Frontal cortex (tissue), 4 donors: ENCODE results near the gene PHLDB2. TPM values are rescaled to one million over a fixed set of nuclear protein-coding genes. Genes with fewer than 3 reads are reported as not detected.

Experiments used
- DNase-seq, 2 donors: peaks; one replicate each; pipeline ENCODE4 v3.0.0; 2012; ENCODE audit warnings: low spot score in 2 of 2
- FAIRE-seq: peaks from 2 replicates; lab custom pipeline; 2012; peaks lifted over from hg19 to GRCh38; lab: Jason Lieb, UNC
- total RNA-seq: library from RNA; depleted of rRNA; stranded (reverse); fragments of >200 nt; gene quantifications from one replicate; pipeline ENCODE4 v1.2.3, GENCODE V29; 2014
- donor health status: control.
- donor health status: control.
- donor health status: control.

Gene PHLDB2
- total RNA-seq, 1 donor from 2014 or later = 9.0 TPM

DNA sequence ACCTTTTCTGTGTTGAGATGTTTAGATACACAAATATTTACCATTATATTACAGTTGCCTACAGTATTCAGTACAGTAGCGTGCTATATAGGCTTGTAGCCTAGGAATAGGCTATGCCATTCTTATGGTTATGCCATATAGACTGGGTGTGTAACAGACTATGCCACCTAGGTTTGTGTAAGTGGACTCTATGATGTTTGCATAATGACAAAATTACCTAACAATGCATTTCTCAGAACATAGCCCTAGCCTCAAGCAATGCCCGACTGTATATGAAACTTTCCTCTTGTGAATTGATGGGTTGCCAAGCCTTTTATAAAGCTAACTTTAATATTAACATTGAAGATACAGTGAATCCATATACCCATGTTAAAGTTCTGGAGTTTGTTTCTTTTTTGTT lies 10.3 kb upstream of the PHLDB2 start:
- DNase-seq = no peak
- FAIRE-seq = no peak

DNA sequence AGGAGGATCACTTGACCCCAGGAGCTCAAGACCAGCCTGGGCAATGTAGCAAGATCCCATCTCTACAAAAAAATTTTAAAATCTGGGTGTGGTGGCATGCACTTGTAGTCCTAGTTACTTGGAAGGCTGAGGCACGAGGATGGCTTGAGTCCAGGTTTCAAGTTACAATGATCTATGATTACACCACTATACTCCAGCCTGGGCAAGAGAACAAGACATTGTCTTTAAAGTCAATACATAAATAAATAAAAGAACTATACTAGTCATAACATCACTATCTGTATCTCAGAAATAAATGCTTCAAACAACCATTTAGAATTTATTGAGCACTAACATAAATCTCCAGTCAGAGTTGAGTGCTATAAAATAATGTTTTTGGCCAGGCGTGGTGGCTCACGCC lies 8.5 kb upstream of the PHLDB2 start:
- DNase-seq (no peak), FAIRE-seq (no peak)

DNA sequence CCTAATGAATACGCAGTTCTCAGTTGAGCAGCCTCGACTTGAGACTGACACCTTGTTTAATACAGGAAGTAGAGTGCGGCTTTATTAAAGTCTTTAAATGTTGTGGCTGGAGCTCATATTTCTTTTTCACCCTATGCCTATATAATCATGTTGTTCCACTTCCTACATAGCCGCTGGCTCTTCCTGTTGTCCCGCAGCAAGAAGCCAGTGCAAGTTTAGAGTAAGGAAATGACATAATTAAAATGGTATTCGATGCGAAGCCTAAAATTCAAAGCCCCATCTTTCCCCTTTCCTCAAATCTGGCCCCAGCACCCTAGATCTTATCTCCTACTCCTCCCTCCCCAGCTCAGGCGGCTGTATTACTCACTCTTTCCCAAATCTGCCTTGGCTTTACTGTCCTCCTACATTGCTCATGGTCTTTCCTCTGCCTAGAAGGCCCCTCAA lies 7.5 kb upstream of the PHLDB2 start:
- FAIRE-seq (no peak), DNase-seq (no peak)

DNA sequence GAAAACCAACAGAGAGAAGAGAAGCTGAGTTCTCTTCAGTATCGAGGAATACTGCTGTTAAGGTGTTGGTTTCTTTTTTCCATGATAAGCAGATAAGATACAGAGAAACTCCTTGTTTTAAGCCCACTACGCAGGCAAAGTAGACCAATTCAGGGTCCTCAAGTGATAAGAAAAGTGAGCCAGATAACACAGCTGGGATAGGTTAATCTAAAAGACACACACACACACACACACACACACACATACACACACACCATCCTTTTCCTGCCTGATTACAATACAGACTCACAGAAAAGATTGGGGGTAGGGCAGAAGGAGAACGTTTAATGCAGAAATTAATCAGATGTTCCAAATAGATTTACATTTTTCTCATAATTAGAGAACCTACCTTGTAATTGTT lies 6.5 kb upstream of the PHLDB2 start:
- no peak for FAIRE-seq
- DNase-seq = no peak

DNA sequence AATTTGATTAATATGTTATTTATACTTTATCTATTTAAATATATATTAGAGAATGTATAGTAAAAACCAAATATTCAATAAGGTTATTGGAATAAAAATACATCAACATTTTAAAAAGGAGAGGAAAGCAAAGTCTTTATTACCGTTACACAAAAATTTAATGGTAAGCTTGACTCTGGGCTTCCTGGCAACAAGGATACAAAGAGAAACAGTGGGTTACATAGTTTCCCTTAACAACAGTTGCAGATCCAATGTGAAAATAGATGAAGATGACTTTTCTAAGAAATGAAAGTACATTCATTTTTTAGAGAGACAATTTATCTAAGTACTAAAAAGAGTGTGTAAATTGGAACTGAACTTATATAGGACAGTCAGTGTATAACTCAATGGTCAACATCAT lies 6.0 kb upstream of the PHLDB2 start:
- DNase-seq = no peak
- FAIRE-seq = no peak

DNA sequence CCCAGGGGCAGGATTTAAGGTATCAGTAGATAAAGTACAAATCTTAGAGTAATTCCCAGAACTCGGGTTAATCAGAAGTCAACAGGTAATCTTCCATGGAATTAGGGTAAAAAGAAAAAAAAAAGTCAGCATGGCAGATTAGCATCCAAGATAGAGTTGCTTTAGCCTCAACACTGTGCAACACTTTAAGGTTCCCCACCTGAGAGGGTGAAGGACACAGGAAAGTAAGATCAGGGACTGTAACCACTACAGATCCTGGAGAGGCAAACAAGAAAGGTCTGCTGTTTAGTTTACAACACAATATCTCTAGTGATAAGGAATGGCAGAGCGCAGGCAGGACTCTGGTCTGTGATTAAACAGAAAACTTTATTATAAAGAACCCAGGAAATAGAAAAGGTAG lies 4.1 kb upstream of the PHLDB2 start:
- FAIRE-seq (no peak), DNase-seq (no peak)

DNA sequence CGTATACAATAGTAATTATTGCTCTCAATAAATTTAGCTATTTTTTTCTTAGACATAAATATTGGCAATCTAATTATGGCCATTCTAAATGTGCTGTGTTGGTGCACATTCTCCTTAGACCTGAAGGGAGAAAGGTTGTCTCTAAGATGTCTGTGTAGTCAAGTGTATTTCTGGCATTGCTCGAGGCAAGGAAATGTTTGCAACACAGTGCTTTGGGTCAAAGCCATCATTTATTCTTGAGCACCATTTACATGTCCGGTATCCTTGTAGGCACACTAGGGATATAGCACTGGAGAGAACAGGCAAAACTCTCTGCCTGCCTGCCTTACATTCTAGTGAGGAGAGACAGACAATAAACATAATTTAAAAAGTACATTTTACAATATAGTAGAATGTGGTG lies 2.6 kb upstream of the PHLDB2 start:
- no peak for DNase-seq
- no peak for FAIRE-seq

DNA sequence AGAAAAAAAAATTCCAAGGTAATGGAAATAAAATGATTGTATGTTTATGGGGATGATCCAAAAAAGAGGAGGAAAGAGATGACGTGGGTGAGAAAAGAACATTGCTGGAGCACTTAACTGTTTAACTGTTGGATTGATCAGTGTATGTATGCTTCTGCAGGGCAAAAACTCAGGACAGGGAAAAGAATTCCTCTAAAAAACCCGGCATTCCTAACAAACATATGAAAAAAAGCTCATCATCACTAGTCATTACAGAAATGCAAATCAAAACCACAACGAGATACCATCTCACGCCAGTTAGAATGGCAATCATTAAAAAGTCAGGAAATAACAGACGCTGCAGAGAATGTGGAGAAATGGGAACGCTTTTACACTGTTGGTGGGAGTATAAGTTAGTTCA lies 1.6 kb upstream of the PHLDB2 start:
- FAIRE-seq = no peak

DNA sequence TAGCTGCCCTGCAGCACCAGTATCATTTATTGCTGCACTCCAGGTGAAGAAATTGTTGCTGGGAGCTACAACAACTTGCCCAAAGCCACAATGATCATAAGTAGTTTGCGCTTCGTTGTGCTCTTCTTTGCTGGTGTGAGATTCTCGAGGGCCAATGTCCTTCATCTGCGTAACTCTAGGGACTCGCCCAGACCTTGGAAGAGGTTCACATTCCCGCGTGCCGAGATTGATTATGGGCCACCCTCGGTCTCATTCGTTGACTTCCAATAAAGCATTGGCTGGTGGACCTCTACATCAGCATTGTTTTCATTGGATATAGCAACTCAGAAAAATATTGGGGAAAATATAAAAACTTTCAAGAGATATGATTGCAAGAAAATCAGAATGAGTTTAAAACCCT lies 423 bp upstream of the PHLDB2 start:
- no peak for DNase-seq
- no peak for FAIRE-seq

More for the DNA sequence above, 1.6 kb upstream of the PHLDB2 start:
- DNase-seq = no peak

DNA sequence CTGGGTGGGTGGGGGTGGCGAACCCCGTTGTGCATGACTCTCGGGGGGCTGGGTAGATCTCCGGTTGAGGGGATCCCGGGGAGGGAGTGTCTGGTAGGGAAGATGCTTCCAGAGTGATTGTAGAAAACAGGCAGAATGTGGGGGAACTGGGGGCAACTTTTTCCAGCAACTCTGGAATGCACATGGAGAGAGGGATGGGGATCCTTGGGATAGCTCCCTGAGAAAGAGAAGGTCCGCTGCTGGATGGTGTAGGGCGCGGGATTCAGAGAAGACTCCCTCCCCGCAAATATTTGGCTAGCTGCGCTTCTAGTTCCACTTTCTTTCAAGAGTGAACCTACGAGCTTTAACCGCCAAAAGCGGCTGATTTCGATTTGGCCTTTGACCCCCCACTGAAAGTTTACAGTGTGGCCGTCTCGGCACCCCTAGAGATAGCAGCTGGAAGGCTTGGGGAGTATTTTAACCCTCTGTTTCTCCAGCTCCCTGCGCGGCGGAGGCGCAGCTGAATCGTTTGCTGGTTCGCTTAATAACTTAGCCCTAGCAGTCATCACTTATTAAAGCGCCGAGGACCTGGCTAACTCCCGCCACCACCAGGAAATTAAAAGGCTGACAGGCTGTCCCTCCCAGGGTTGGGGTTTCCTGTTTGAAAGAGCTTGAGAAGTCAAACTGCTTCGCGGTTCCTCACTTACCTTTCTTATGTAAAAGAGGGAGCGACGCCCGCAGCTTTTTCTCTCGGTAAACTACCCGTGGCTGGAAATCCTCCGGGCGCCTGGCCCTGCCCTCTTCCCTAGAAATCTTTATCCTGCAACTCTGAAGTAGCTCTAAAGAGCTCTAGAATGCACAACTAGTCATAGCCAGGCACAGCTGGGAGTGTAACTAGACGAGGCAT lies 1.2 kb downstream of the PHLDB2 start:
- no peak for FAIRE-seq

DNA sequence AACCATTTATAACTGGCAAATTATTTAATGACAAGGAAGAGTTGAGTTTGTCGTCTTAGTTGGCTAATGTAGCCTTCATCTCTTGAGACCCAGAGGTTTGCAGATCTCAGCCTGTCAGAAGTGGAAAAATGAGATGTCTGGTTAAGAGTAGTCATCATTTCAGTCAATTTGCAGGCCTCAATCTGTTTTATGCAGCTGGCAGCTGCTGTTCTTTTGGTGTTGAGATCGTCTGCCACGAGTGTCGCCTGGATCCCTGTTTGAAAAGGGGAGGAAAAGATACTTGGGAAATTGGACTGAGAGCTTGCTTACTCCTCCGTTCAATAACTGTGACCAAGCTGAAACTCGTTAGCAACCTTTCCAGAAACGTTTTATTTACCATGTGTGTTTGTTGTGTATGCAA lies 2.3 kb downstream of the PHLDB2 start:
- DNase-seq (no peak), FAIRE-seq (no peak)

More for the DNA sequence above, 1.2 kb downstream of the PHLDB2 start:
- DNase-seq = peak; percentile 41 to 51

DNA sequence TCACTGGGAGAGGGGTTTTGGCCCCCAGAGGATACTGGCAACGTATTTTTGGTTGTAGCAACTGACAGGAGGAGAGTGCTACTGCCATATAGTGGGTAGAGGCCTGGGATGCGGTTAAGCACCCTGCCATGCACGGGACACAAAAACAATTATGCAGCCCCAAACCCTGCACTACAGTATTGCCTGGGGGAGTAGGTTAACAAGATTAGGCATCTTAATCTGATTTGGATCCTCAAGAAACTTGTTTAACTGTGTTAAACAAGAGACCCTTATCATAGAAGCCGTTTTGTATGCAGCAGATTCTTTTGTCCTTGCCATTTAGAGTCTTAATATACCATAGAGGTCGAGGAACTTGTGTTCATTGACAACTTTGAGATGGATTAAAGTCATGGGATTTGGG lies 3.4 kb downstream of the PHLDB2 start:
- FAIRE-seq (no peak), DNase-seq (no peak)

DNA sequence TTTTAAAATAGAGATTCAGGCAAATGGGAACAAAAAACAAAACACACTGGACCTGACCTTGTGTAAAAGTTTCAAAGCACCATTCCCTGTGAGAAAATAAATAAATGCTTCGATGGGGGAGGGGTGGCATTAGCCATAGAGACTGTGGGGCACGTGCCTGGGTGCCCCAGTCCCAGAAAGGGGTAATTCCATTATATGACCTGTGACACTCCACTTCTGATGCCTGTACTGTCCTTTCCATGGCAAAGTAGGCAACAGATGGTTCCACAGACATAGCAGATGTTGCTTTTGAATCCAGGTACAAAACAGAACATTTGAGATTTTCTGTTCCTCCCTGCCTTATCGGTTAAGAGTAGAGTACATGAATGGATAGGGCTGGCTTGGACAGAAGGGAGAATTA lies 3.9 kb downstream of the PHLDB2 start:
- FAIRE-seq = no peak

DNA sequence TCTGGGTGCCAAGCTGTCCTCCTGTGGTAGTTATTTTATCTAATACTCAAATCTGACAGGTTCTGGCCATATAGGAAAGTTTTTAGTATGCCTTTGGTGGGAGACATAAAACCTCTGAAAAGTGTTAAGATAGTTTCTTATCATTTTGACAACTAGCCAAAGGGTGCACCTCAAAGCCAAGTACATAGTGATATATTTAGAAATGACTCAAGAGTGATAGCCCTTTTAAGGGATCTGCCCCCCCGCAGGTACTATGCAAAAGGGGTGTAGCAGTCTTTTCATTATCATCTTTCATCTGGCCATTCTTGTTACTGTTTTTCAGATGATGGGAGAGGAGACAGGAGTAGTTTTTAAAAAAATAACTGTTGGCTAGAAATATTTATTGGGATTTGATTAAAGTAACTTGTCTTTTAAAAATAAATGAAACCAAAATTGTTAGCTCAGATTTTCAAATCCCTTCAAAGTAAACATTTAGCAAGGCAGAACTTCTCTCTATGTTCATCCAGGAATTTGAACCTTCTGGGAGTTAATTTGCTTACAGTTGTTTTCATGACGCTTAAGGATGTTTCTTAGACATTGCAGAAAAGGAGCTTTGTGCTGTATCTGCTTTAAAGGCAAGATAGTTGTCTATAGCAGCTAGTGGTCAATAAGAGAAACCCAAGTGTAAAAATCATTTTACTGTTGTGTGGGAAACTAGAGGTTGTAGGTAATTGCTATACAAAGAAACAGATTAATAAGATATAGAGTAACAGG lies 5.1 kb downstream of the PHLDB2 start:
- FAIRE-seq (no peak), DNase-seq (no peak)

More for the DNA sequence above, 3.9 kb downstream of the PHLDB2 start:
- DNase-seq = no peak

DNA sequence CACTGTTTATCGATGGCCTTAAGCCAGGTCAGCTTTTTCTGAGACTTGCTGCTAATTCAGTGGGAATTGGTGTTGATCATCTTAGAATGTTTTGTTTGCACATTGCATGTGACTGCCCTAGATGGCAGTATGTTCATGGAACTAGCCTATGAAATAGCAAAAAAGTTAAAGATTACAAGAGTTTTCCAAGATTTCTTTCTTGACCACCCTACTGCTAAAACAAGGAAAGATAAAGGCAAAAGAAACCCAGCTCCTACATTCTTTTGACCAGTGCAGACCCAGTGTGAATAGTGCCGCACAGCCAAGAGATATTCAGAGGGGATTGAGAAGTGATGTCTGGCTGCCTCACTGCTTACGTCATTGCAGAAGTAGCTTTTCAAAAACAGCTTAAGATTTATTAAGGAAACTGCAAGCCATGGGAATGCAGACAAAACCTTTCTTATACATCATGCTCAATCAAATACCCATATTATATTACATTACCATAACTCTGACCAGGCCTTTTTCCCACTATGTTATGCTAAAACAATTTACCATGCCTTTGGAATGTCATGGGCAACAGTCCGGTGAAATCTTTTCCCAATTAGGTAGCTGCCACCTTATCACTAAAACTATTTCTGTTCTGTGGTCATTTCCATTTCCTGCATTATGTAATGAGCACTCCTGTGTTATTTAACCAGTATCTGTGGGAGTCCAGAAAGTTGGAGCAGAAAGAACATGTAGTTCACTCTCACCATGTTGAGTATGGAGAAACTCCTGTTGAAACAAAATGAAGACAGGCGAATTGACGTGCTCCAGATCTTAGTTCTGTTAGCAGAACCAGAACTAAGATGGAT lies 6.0 kb downstream of the PHLDB2 start:
- DNase-seq (no peak), FAIRE-seq (no peak)

DNA sequence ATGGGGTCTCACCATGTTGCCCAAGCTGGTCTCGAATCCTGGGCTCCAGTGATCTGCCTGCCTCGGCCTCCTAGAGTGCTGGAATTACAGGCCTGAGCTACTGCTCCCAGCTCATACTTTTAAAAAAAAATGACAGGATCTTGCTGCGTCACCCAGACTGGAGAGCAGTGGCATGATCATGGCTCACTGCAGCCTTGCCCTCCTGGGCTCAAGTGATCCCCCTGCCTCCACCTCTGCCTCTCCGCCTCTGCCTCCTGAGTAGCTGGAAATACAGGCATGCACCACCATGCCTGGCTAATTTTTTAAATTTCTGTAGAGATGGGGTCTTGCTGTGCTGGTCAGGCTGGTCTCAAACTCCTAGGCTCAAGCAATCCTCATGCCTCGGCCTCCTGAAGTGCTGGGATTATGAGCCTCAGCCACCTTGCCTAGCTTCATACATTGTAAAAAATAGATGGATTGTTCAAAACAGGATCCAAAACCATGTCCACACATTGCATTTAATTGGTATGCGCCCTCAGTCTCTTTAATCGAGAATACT lies 8.9 kb downstream of the PHLDB2 start:
- FAIRE-seq (no peak), DNase-seq (no peak)

DNA sequence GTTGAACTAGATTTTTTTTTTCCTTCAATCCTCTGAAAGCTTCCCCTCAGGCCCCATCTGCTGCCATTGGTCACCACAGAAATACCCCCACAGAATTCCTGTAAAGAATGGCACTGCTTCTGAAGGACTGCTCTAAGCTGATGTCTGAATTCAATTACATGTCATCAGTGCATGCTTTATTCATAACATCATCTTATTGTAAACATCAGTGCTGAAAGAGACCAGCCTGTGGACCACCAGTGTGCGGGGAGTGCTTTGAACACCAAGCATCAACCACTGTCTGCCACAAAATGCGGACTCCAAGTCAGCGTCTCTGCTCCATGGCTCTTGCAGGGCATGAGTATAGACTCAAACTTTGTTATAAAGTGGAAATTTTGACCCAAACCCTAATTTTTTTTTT lies 11.6 kb downstream of the PHLDB2 start:
- DNase-seq (no peak), FAIRE-seq (no peak)

DNA sequence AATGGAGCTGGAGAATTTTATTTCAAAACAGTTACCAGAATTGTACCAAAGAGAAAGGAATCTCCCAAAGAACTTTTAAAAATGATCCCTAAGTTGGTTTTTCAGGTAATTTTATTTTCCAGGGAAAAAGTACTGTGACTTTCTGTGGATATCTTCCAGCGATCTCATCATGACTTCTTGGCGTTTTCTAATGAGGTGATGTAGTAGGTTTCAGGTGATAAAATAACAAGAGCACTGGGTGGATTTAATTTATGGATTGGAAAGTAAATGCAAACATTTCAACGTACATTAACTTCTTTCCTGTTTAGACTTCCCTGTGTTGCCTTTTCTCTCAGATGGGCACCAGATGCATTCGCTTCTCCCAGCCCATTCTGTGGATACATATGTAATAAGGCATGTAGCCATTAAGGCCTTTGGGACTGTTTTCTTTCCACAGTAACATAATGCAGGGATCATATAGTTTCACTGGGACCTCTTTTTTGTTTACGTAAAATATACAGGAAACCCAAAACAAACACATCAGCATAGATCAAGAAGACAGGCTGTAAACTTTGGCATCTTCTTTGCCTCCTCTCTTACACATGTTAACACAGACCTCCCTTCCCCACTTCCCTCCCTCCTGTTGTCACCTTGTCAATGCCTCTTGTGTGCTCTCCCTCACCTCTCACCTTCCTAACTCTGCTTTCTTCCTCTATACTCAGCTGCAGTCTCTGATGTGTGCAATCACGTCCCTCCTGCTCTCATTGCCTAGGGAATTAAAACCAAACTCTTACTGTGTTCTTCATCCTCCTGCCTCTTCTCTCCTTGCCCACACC lies 13.0 kb downstream of the PHLDB2 start:
- DNase-seq (no peak), FAIRE-seq (no peak)

DNA sequence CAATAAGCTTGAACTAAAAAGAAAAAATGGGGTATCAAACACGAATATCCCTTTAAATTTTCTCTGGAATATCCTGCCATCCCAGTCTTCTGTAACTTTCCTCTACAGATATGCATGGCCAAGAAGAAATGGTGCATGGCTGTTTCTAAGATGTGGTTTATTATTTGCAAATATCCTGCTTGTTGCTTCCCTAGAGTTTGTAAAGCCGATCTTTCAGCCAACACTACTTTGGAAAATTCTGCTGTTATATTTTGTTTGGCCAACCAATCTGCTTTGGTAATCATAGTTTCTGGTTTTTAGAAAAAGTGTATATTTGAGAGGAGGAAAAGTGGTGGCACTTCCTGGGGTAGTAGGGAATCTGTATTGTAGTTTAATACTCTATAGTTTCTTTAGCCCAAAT lies 13.9 kb downstream of the PHLDB2 start:
- DNase-seq (no peak), FAIRE-seq (no peak)
